Measurements from ENCODE around the gene PITPNC1.
"Not testable (repeated sequence)": the region's sequence is repeated elsewhere in the genome, so short reads cannot be mapped to it uniquely, and the experiment has no call there.

The PITPNC1 gene

GRCh38 chr17:67687511-67687910, 310.4 kb downstream of the PITPNC1 start:
- H3K27me3 Mint-ChIP-seq, result no peaks in the 10 kb centered on the region
- H3K36me3 Mint-ChIP-seq, result no peaks in the 10 kb centered on the region
- H3K27ac Mint-ChIP-seq, result no peak overlapping the region
- no peaks in the 10 kb centered on the region for H3K4me1 Mint-ChIP-seq
- no peak for DNase-seq (ENCODE audit: low spot score in 2 of 2)
- no peak overlapping the region for H3K4me3 Mint-ChIP-seq
- H3K9me3 Mint-ChIP-seq, result no peaks in the 10 kb centered on the region
- no peak for ATAC-seq (ENCODE audit: low read depth)

GRCh38 chr17:67689534-67690177, 312.6 kb downstream of the PITPNC1 start:
- no peak for ATAC-seq (ENCODE audit: low read depth)

GRCh38 chr17:67693811-67694210, 316.7 kb downstream of the PITPNC1 start:
- no peak overlapping the region for H3K4me3 Mint-ChIP-seq
- H3K27ac Mint-ChIP-seq, result no peak overlapping the region
- H3K9me3 Mint-ChIP-seq, result no peaks in the 10 kb centered on the region
- ATAC-seq (ENCODE audit: low read depth) (no peak), DNase-seq (ENCODE audit: low spot score in 2 of 2) (no peak)
- no peaks in the 10 kb centered on the region for H3K27me3 Mint-ChIP-seq
- H3K36me3 Mint-ChIP-seq, result no peaks in the 10 kb centered on the region
- H3K4me1 Mint-ChIP-seq, result peaks cover 2% of the 10 kb centered on the region

More at GRCh38 chr17:67689534-67690177, 312.6 kb downstream of the PITPNC1 start:
- no peaks in the 10 kb centered on the region for H3K27me3 Mint-ChIP-seq
- H3K9me3 Mint-ChIP-seq, result no peaks in the 10 kb centered on the region
- DNase-seq (ENCODE audit: low spot score in 2 of 2), result peak; percentile 39 to 41
- no peaks in the 10 kb centered on the region for H3K4me1 Mint-ChIP-seq
- H3K36me3 Mint-ChIP-seq, result no peaks in the 10 kb centered on the region
- no peak overlapping the region for H3K27ac Mint-ChIP-seq
- H3K4me3 Mint-ChIP-seq, result no peak overlapping the region

GRCh38 chr17:67696347-67696746, 319.3 kb downstream of the PITPNC1 start:
- H3K4me3 Mint-ChIP-seq, result no peak overlapping the region
- ATAC-seq (ENCODE audit: low read depth) (no peak), DNase-seq (ENCODE audit: low spot score in 2 of 2) (no peak)
- peaks cover 2% of the 10 kb centered on the region for H3K4me1 Mint-ChIP-seq
- H3K27ac Mint-ChIP-seq, result no peak overlapping the region
- H3K36me3 Mint-ChIP-seq, result no peaks in the 10 kb centered on the region
- H3K27me3 Mint-ChIP-seq, result no peaks in the 10 kb centered on the region
- no peaks in the 10 kb centered on the region for H3K9me3 Mint-ChIP-seq

GRCh38 chr17:67696853-67697498, 319.9 kb downstream of the PITPNC1 start:
- Mint-ChIP-seq H3K4me3 (no peak overlapping the region), H3K27ac (no peak overlapping the region), H3K4me1 (peaks cover 2% of the 10 kb centered on the region), H3K36me3 (no peaks in the 10 kb centered on the region), H3K9me3 (no peaks in the 10 kb centered on the region), H3K27me3 (no peaks in the 10 kb centered on the region)
- no peak for ATAC-seq (ENCODE audit: low read depth)
- DNase-seq (ENCODE audit: low spot score in 2 of 2), result no peak

- ATAC-seq (ENCODE audit: low read depth) (no peak), DNase-seq (ENCODE audit: low spot score in 2 of 2) (no peak)
- H3K36me3 Mint-ChIP-seq, result no peaks in the 10 kb centered on the region
- H3K9me3 Mint-ChIP-seq, result no peaks in the 10 kb centered on the region
- H3K4me3 Mint-ChIP-seq, result no peak overlapping the region
- peaks cover 7% of the 10 kb centered on the region for H3K27me3 Mint-ChIP-seq
- H3K4me1 Mint-ChIP-seq, result peaks cover 2% of the 10 kb centered on the region
- no peak overlapping the region for H3K27ac Mint-ChIP-seq
These were observed 323.1 kb downstream of the PITPNC1 start for GRCh38 chr17:67700037-67700724.

GRCh38 chr17:67700725-67701119, 323.6 kb downstream of the PITPNC1 start:
- DNase-seq (ENCODE audit: low spot score in 2 of 2) (no peak), ATAC-seq (ENCODE audit: low read depth) (no peak)
- Mint-ChIP-seq H3K9me3 (no peaks in the 10 kb centered on the region), H3K27ac (no peak overlapping the region), H3K36me3 (no peaks in the 10 kb centered on the region), H3K4me1 (peaks cover 2% of the 10 kb centered on the region), H3K27me3 (peaks cover 7% of the 10 kb centered on the region), H3K4me3 (no peak overlapping the region)

- not testable (repeated sequence) for H3K36me3 Mint-ChIP-seq; H3K9me3 Mint-ChIP-seq; H3K27ac Mint-ChIP-seq; H3K4me1 Mint-ChIP-seq; DNase-seq (ENCODE audit: low spot score in 2 of 2); H3K4me3 Mint-ChIP-seq; ATAC-seq (ENCODE audit: low read depth); H3K27me3 Mint-ChIP-seq
These were observed 325.8 kb downstream of the PITPNC1 start for GRCh38 chr17:67702861-67703260.

GRCh38 chr17:67707442-67707841, 330.4 kb downstream of the PITPNC1 start:
- peaks cover 9% of the 10 kb centered on the region for H3K27me3 Mint-ChIP-seq
- H3K9me3 Mint-ChIP-seq, result no peaks in the 10 kb centered on the region
- H3K27ac Mint-ChIP-seq, result no peak overlapping the region
- no peak overlapping the region for H3K4me3 Mint-ChIP-seq
- peaks cover 3% of the 10 kb centered on the region for H3K4me1 Mint-ChIP-seq
- no peak for DNase-seq (ENCODE audit: low spot score in 2 of 2)
- no peaks in the 10 kb centered on the region for H3K36me3 Mint-ChIP-seq
- ATAC-seq (ENCODE audit: low read depth), result no peak

- no peak overlapping the region for H3K4me3 Mint-ChIP-seq
- H3K9me3 Mint-ChIP-seq, result peaks cover 1% of the 10 kb centered on the region
These were observed 331.3 kb downstream of the PITPNC1 start for GRCh38 chr17:67708378-67708777.

GRCh38 chr17:67711916-67712315, 334.8 kb downstream of the PITPNC1 start:
- Mint-ChIP-seq H3K4me3 (no peak overlapping the region), H3K4me1 (peaks cover 3% of the 10 kb centered on the region), H3K27me3 (peaks cover 3% of the 10 kb centered on the region), H3K27ac (no peak overlapping the region), H3K9me3 (peaks cover 3% of the 10 kb centered on the region), H3K36me3 (no peaks in the 10 kb centered on the region)
- ATAC-seq (ENCODE audit: low read depth) (no peak), DNase-seq (ENCODE audit: low spot score in 2 of 2) (no peak)

More at GRCh38 chr17:67708378-67708777, 331.3 kb downstream of the PITPNC1 start:
- DNase-seq (ENCODE audit: low spot score in 2 of 2) (no peak), ATAC-seq (ENCODE audit: low read depth) (no peak)
- peaks cover 3% of the 10 kb centered on the region for H3K4me1 Mint-ChIP-seq
- no peak overlapping the region for H3K27ac Mint-ChIP-seq
- H3K27me3 Mint-ChIP-seq, result peaks cover 10% of the 10 kb centered on the region
- H3K36me3 Mint-ChIP-seq, result no peaks in the 10 kb centered on the region

- H3K36me3 Mint-ChIP-seq, result no peaks in the 10 kb centered on the region
- peaks cover 3% of the 10 kb centered on the region for H3K4me1 Mint-ChIP-seq
- no peak overlapping the region for H3K27ac Mint-ChIP-seq
- ATAC-seq (ENCODE audit: low read depth), result no peak
- H3K4me3 Mint-ChIP-seq, result no peak overlapping the region
- peaks cover 3% of the 10 kb centered on the region for H3K9me3 Mint-ChIP-seq
- DNase-seq (ENCODE audit: low spot score in 2 of 2), result no peak
- H3K27me3 Mint-ChIP-seq, result peaks cover 3% of the 10 kb centered on the region
These were observed 335.3 kb downstream of the PITPNC1 start for GRCh38 chr17:67712375-67712774.

- no peak overlapping the region for H3K4me3 Mint-ChIP-seq
- H3K9me3 Mint-ChIP-seq, result peaks cover 3% of the 10 kb centered on the region
- no peaks in the 10 kb centered on the region for H3K36me3 Mint-ChIP-seq
- peaks cover 4% of the 10 kb centered on the region for H3K4me1 Mint-ChIP-seq
- DNase-seq (ENCODE audit: low spot score in 2 of 2) (no peak), ATAC-seq (ENCODE audit: low read depth) (no peak)
- no peak overlapping the region for H3K27ac Mint-ChIP-seq
- H3K27me3 Mint-ChIP-seq, result peaks cover 3% of the 10 kb centered on the region
These were observed 336.1 kb downstream of the PITPNC1 start for GRCh38 chr17:67713169-67713568.

- Mint-ChIP-seq H3K27me3 (peaks cover 3% of the 10 kb centered on the region), H3K27ac (no peak overlapping the region), H3K36me3 (no peaks in the 10 kb centered on the region), H3K4me1 (peaks cover 5% of the 10 kb centered on the region), H3K4me3 (no peak overlapping the region), H3K9me3 (peaks cover 3% of the 10 kb centered on the region)
- DNase-seq (ENCODE audit: low spot score in 2 of 2), result no peak
- no peak for ATAC-seq (ENCODE audit: low read depth)
These were observed 339.3 kb downstream of the PITPNC1 start for GRCh38 chr17:67716405-67716798.
